Stimulated activated naive CD8-positive, alpha-beta T cell treated with anti-CD3 and anti-CD28 coated beads, Interleukin-15, Interleukin-2, amounts not matched to agents 100 ng/mL and 50 ng/mL, for 24 hours (primary cell): Measurements from ENCODE around the gene MAPK8IP2.
"Not testable (repeated sequence)": the region's sequence is repeated elsewhere in the genome, so short reads cannot be mapped to it uniquely, and the experiment has no call there.

Source experiments
- H3K27ac Mint-ChIP-seq: one replicate; pipeline ENCODE4 v1.8.0; 2021; ENCODE audit warnings: mild to moderate bottlenecking, mixed read lengths
- H3K27me3 Mint-ChIP-seq: one replicate; pipeline ENCODE4 v1.8.0; 2021; ENCODE audit warnings: mixed read lengths
- H3K36me3 Mint-ChIP-seq: one replicate; pipeline ENCODE4 v1.8.0; 2021; ENCODE audit warnings: low read depth, mixed read lengths
- H3K4me1 Mint-ChIP-seq: one replicate; pipeline ENCODE4 v1.8.0; 2021; ENCODE audit warnings: low read depth, mixed read lengths
- H3K4me3 Mint-ChIP-seq: one replicate; pipeline ENCODE4 v1.8.0; 2021; ENCODE audit warnings: mild to moderate bottlenecking, mixed read lengths
- H3K9me3 Mint-ChIP-seq: one replicate; pipeline ENCODE4 v1.8.0; 2021; ENCODE audit warnings: mixed read lengths

The MAPK8IP2 gene

DNA sequence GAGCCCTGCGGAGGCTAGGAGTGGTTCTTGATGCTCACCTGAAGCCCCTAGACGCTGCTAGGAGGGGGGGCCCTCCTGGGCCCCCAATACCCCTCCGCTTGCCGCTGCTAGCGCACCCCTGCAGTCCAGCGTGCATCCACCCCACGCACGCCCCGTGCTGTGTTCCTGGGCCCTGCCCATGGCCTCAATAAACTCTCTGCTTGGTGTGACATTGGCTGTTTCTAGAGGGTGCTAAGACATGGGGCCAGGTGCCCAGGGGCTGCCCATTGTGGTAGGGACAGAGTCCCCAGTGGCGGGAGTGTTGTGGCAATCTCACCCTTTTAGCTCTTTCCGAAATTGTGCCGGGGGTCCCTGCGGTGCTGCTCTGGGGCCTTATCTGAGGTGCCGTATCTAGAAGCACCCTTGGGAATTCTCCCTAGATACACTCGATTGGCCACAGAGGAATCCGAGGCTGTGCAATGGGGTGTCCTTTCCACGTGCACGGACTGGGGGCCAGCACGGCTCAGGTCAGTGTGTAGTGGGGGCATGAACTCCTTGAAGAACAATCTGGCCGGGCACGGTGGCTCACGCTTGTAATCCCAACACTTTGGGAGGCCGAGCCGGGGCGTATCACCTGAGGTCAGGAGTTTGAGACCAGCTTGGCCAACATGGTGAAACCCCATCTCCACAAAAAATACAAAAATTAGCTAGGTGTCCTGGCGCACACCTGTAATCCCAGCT is 10.9 kb downstream of the MAPK8IP2 start:
- no peak overlapping the region for H3K27ac Mint-ChIP-seq
- no peaks in the 10 kb centered on the region for H3K36me3 Mint-ChIP-seq
- H3K9me3 Mint-ChIP-seq = no peaks in the 10 kb centered on the region
- no peak overlapping the region for H3K4me3 Mint-ChIP-seq
- H3K4me1 Mint-ChIP-seq = no peaks in the 10 kb centered on the region
- peaks cover 12% of the 10 kb centered on the region for H3K27me3 Mint-ChIP-seq

DNA sequence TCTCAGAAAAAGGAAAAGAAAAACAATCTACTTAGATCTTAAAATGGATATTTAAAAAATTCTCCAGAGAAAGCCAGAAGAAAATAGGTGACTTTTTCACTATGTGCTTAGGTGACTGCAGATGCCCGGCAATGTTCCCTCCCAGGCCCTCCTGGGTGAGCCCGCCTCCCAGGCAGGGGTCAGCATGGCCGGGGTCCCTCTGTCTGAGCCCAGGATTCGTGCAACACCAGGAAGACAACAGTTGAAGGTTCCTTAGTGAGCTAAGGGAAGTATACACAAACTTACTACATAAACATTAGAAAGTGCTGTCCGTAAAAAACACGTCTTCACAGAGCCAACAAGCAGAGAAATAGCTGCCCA is 11.6 kb downstream of the MAPK8IP2 start:
- Mint-ChIP-seq H3K27me3 (peaks cover 12% of the 10 kb centered on the region), H3K4me1 (no peaks in the 10 kb centered on the region), H3K9me3 (no peaks in the 10 kb centered on the region), H3K4me3 (no peak overlapping the region), H3K36me3 (no peaks in the 10 kb centered on the region), H3K27ac (no peak overlapping the region)

DNA sequence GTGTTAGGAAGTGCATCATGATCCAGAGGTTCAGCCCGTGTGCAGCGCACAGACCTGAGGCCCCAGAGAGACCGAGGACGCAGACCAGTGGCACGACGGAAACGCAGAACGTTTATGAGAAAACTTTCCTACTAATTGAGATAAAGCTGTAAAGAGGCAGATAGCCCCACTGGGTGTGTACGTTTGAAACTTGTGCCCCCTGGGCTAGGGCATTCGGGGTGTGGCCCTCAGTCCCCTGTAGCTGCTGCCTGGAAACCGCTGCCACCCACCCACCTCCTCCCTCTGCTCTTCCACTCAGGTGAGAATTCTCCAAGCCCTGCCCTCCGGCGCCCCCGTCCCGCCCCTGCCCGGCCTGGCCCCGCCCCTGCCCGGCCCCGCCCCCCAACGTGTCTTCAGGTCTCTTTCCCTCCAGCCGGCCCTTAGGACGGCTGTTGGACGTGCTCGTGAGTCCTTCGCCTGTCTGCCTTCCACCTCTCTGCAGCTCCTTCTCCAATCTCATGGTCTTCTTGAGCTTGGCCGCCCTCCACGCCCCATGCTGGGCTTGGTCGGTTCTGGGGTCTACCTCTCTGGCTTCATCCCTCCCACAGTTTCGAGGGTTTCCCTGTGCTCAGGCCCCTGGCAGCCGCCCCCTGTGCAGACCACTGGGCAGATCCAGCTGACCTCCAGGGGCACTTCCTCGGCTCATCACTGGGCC is 12.1 kb downstream of the MAPK8IP2 start:
- Mint-ChIP-seq H3K4me1 (no peaks in the 10 kb centered on the region), H3K36me3 (no peaks in the 10 kb centered on the region), H3K4me3 (no peak overlapping the region), H3K27me3 (peaks cover 7% of the 10 kb centered on the region), H3K27ac (no peak overlapping the region), H3K9me3 (no peaks in the 10 kb centered on the region)

DNA sequence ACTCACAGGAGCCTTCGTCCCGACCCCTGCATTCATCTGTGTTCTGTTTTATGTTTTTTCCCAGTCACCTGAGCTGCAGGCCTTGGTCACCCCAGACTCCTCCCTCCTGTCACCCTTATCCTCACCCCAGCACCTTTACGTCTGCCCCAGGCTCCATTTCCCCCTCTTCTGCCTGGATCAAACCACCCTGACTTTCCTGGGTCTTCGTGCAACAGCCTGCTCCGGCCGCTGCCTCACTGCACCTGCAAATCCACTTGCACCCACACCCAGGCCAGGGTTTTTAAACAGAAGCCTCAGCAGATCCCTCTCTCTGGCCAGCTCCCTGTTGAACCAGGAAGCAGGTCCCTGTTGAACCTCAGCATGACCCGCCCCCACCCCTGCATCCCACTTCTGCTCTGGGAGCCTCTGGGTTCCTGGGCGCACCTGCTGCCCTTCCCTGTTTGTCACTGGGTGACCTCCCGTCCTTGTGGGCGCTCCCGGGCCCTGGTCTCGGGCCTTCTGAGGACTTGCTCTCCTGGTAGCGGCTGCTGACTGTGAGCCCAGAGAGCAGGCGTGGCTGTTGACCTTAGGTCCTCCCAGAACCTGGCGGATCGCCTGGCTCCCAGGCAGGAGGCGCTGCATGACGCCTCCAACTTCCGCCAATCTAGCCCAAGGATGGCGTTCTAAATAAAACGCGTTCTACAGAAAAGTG is 12.8 kb downstream of the MAPK8IP2 start:
- no peaks in the 10 kb centered on the region for H3K36me3 Mint-ChIP-seq
- no peak overlapping the region for H3K4me3 Mint-ChIP-seq
- no peaks in the 10 kb centered on the region for H3K9me3 Mint-ChIP-seq
- H3K27me3 Mint-ChIP-seq = peaks cover 7% of the 10 kb centered on the region
- H3K27ac Mint-ChIP-seq = no peak overlapping the region
- H3K4me1 Mint-ChIP-seq = no peaks in the 10 kb centered on the region

DNA sequence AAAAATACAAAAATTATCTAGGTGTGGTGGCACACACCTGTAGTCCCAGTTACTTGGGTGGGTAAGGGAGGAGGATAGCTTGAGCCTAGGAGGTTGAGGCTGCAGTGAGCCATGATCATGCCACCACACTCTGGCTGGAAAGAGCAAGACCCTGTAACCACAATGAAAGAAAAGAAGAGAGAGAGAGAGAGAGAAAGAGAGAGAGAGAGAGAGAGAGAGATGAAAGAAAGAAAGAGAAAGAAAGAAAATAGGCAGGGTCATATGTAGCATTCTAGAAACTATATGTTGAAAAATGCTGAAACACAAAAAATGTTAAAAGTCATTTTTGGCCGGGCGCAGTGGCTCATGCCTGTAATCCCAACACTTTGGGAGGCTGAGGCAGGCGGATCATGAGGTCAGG is 13.7 kb downstream of the MAPK8IP2 start:
- H3K36me3 Mint-ChIP-seq, H3K4me1 Mint-ChIP-seq, H3K27me3 Mint-ChIP-seq, H3K4me3 Mint-ChIP-seq, H3K9me3 Mint-ChIP-seq: not testable (repeated sequence)
- H3K27ac Mint-ChIP-seq = peak overlapping the region; percentile 52

DNA sequence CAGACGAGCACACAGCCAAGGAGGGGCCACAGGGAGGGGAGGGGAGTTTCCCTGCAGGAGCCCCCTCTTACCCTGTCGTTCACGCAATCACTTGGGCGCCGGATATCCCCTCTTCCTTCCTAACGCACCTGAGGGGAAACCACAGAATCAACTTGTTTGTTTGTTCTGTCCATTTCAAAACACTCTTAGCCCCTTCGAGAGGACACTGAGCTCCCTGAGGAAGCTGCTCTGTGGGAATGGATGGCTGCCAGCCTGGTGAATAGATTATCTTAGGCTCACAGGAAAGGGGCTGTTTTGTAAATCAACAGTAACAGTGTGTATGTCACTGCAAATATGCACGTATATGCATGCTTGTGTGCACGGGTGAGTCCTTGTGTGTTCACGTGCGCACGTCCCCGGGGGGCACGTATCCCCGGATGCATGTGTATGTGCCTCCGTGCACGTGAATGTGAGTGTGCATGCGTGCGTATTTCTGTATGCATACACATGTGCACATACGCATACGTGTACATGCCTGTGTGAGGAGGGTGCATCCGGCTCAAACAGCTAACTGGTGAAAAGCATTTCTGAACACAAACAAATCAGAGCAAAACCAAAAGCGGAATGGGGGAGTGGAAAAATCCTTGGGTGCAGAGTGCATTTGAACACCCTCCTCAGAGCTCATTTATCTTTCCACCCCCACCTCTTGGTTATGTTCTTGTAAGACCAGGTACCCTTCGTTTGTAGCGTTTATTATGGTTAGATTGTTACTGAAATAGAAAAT is 20.2 kb downstream of the MAPK8IP2 start:
- peaks cover 39% of the 10 kb centered on the region for H3K4me1 Mint-ChIP-seq
- peak overlapping the region; percentile 72 for H3K27ac Mint-ChIP-seq
- no peaks in the 10 kb centered on the region for H3K36me3 Mint-ChIP-seq
- peak overlapping the region; percentile 75 for H3K4me3 Mint-ChIP-seq
- no peaks in the 10 kb centered on the region for H3K9me3 Mint-ChIP-seq
- no peaks in the 10 kb centered on the region for H3K27me3 Mint-ChIP-seq

DNA sequence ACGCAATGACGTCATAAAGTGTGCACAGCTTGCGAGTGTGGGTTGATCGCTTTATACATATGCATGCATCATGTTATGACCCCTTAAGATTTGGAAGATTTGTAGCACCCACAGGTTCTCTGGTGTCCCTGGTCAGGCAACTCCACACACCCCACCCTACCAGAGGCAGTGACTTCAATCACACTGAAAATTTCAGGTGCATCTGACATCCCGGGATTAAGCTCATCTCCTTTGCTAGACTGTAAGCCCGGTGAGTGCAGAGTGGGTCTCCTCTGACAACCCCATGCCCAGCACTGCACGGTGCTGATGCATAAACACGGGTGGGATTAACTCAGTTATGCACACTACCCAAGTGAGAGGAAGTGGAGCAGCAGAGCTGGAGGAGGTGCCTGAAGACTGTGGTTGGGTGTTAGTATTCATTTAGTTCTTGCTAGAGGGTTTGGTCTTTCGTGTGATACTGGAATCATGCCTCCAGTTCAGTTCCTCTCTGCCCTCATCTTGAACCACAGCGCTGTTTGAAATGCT is 20.8 kb downstream of the MAPK8IP2 start:
- H3K27me3 Mint-ChIP-seq = no peaks in the 10 kb centered on the region
- H3K9me3 Mint-ChIP-seq = no peaks in the 10 kb centered on the region
- H3K27ac Mint-ChIP-seq = peak overlapping the region; percentile 87
- no peaks in the 10 kb centered on the region for H3K36me3 Mint-ChIP-seq
- peaks cover 41% of the 10 kb centered on the region for H3K4me1 Mint-ChIP-seq
- H3K4me3 Mint-ChIP-seq = peak overlapping the region; percentile 75

DNA sequence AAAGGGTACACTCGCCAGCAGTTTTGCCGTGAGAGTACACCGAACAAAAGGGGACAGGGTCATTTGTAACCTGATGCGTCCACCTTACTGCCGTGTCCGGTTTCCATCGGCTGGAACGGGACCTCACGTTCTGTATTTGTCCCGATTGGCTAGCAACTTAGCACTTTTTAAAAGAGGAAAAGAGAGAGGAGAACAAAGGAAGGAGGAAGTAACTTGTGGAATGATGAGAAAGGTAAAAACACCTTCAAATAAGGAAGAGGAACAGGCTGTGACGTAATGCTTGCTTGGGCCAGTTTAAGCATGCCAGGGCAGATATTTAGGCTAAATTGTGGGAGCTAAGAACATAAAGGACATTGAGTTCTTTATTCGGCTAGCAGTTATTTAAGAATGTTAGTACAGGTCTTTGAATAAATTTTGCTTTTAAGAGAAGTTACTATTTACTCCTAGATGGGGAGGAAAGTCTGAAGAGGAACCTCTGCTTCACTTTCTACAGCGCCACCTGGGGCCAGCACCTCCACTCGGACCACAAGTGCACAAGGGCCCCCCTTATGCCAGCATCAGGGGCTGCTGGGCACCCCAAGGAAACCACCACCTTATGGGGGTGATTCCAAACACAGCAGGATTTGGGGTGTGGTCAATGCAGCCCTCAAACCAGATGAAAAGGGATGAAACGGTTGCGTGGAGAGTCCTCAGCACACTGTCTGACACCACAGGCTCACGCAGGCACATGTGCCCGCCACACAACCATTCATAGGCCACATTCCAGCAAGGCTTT is 21.5 kb downstream of the MAPK8IP2 start:
- Mint-ChIP-seq H3K27me3 (no peaks in the 10 kb centered on the region), H3K36me3 (no peaks in the 10 kb centered on the region), H3K27ac (peak overlapping the region; percentile 87), H3K9me3 (no peaks in the 10 kb centered on the region), H3K4me1 (peaks cover 44% of the 10 kb centered on the region), H3K4me3 (peak overlapping the region; percentile 75)

DNA sequence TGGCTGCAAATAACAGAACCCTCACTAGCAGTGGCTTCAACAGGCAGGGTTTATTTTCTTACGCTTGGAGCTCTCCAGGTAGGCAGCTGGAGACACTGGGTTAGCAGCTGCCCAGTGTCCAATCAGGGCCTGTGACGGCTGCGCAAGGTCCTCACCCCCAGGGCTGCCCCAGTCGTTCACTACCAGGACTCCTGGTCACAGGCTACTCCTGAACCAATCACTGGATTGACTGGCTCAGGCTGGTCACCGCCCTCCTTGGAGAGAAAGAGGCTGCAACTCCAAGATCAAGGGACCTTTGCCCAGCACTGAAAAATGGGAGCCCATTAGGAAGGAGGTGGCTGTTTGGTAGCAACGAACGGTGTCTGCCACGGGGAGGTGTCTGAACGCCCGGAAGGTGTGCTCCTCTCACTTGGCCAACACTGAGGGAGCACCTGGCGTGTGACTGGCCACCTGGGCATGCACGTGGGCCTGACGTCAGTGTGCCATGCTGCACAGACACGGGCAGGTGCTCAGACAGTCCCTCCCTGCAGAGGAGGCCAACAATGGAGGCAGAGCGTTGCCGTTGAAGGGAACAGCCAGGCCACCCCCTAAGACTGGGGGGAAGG is 22.2 kb downstream of the MAPK8IP2 start:
- Mint-ChIP-seq H3K27ac (peak overlapping the region; percentile 87), H3K4me3 (no peak overlapping the region), H3K27me3 (no peaks in the 10 kb centered on the region), H3K36me3 (no peaks in the 10 kb centered on the region), H3K4me1 (peaks cover 44% of the 10 kb centered on the region), H3K9me3 (no peaks in the 10 kb centered on the region)

DNA sequence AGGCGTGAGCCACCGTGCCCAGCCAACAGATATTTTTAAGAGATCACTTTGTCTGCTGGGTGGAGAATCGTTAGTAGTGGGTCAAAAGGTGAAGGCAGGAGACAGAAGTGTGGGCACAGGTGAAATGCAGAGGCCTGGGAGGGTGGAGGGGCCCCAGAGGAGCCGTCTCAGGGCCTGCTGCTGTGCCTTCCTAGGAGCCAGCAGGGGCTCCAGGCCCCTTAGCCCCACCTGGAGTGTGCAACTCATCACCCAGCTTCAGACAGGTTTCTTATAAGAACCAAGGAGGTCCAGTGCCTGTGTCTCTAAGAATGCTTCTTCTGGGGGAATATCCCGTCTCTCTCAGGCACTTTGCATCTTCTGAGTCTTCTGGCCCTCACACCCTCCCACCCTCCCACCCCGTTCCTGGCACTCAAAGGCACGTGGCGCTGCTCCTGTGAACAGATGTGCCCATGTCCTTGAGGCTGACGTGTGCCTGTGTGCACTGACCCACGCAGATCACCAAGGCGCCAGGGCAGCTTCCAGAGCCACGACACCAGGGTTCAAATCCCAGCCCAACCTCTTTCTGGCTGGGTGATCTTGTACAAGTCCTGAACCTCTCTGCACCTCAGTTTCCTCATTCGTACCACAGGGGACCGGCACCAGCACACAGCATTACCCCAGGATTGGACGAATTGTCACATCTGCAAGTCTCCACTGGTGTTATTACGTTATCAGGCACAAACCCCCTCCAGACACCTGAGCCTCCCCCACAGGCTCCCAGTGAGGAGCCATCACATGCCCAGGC is 23.9 kb downstream of the MAPK8IP2 start:
- Mint-ChIP-seq H3K4me3 (no peak overlapping the region), H3K36me3 (no peaks in the 10 kb centered on the region), H3K27ac (no peak overlapping the region), H3K9me3 (no peaks in the 10 kb centered on the region), H3K27me3 (no peaks in the 10 kb centered on the region), H3K4me1 (peaks cover 50% of the 10 kb centered on the region)

DNA sequence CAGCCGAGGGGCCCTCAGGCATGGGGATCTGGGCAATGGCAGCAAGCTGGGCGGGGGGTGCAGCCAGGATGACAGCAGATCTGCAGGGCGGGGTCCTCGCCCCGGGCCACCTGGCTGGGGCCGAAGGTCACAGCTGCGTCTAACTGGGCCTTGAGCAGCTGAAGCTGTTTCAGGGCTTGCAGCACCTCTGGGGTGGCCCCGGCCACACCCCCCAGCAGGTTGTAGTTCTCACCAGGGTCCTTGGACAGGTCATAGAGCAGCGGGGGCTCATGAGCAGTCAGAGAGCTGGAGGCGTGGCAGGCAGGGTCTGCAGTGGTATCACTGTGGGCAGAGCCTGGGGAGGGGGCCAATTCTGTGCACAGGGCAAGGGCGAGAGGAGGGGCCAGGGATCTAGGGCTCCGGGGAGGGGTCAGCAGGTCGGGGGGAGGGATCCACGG is 24.6 kb downstream of the MAPK8IP2 start:
- Mint-ChIP-seq H3K27me3 (no peaks in the 10 kb centered on the region), H3K9me3 (no peaks in the 10 kb centered on the region), H3K4me3 (no peak overlapping the region), H3K4me1 (peaks cover 47% of the 10 kb centered on the region), H3K36me3 (no peaks in the 10 kb centered on the region), H3K27ac (no peak overlapping the region)

DNA sequence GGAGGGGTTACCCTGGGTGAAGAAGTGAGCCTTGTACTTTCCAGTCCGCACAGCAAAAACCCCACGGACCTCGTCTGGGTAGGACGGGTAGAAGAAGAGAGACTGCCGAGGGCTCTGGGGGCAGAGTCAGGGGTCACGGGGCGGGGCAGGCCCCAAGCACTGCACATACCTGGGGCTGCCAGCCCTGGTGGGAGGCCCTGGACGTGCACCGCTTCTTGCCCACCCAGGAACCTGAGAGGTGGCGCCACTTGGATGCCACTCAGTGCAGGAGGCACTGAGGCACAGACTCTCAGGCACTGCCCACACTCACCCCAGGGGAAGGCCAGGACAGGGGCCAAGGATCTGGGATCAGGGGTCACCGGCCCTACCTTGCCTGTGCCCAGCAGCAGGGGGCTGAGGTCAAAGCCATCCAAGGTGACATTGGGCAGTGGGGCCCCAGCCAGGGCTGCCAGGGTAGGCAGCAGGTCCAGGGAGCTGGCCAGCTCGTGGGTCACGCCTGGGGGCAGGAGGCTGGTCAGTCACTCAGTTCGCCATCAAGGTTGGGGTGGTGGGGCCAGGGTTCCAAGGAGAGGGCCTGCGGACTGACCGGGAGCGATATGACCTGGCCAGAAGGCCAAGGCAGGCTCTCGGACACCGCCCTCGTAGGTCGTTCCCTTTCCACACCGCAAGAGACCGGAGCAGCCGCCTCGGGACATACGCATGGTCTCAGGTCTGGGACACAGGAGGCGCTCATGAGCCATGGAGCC is 25.1 kb downstream of the MAPK8IP2 start:
- Mint-ChIP-seq H3K9me3 (no peaks in the 10 kb centered on the region), H3K4me1 (peaks cover 43% of the 10 kb centered on the region), H3K4me3 (no peak overlapping the region), H3K36me3 (no peaks in the 10 kb centered on the region), H3K27me3 (no peaks in the 10 kb centered on the region), H3K27ac (no peak overlapping the region)
